Measurements from ENCODE around the gene GNAT1.

GRCh38 chr3:50215529-50215928, 24.1 kb downstream of the GNAT1 start:
- TF ChIP-seq CTCF (IDR thresholded peaks at IDR 0.05) (no peak), POLR2A (IDR thresholded peaks at IDR 0.05) (no peak)
